A673 (cell line): Measurements from ENCODE around the gene CEP112. TPM values are rescaled to one million over a fixed set of nuclear protein-coding genes. Genes with fewer than 3 reads are reported as not detected.

Source experiments
- BruUV-seq: library from RNA; stranded (reverse); fragments of 400-500 nt; replicated peaks from 2 replicates; lab custom pipeline; 2021; lab: Mats Ljungman, UMichigan
- CTCF ChIA-PET: fragments of 300-600 bp; sonication (Branson Sonifier 250); formaldehyde crosslinking; loops from one replicate; lab custom pipeline; 2022; ENCODE audit warnings: antibody characterized with exemption; lab: Charles Lee
- POLR2A ChIA-PET: fragments of 300-600 bp; sonication (Branson Sonifier 250); formaldehyde crosslinking; loops from one replicate; lab custom pipeline; 2022; ENCODE audit warnings: antibody characterized with exemption; ENCODE audit not compliant: low non-redundant PET; lab: Charles Lee
- DNase-seq: peaks from one replicate; pipeline ENCODE4 v3.0.0-alpha.2; 2015; ENCODE audit warnings: low spot score
- H3K27ac ChIP-seq: fragments of 200-600 bp; sonication (generic); 2 replicates; pipeline ENCODE4 v1.5.1; 2016; ENCODE audit warnings: mixed run types, low read depth, mild to moderate bottlenecking, mixed read lengths, antibody characterized with exemption, low read length; ENCODE audit not compliant: poor library complexity, severe bottlenecking
- H3K27me3 ChIP-seq: fragments of 200-600 bp; sonication (generic); replicated peaks from 2 replicates; pipeline ENCODE4 v1.6.1; 2017; ENCODE audit warnings: mixed run types, low read depth, mild to moderate bottlenecking, mixed read lengths, antibody characterized with exemption, low read length; ENCODE audit not compliant: insufficient read depth, poor library complexity
- H3K36me3 ChIP-seq: fragments of 200-600 bp; sonication (generic); 2 replicates; pipeline ENCODE4 v1.6.1; 2016; ENCODE audit warnings: mixed run types, mild to moderate bottlenecking, mixed read lengths, antibody characterized with exemption, low read length; ENCODE audit not compliant: insufficient read depth, poor library complexity, severe bottlenecking
- H3K4me1 ChIP-seq: fragments of 200-600 bp; sonication (generic); 2 replicates; pipeline ENCODE4 v1.6.1; 2017; ENCODE audit warnings: mixed run types, mild to moderate bottlenecking, mixed read lengths, antibody characterized with exemption, low read length; ENCODE audit not compliant: insufficient read depth, poor library complexity, severe bottlenecking
- H3K4me3 ChIP-seq: fragments of 200-600 bp; sonication (generic); 2 replicates; pipeline ENCODE4 v1.5.1; 2016; ENCODE audit warnings: low read depth, mixed run types, mild to moderate bottlenecking, mixed read lengths, low read length; ENCODE audit not compliant: poor library complexity, severe bottlenecking
- H3K9me3 ChIP-seq: fragments of 200-600 bp; sonication (generic); 2 replicates; pipeline ENCODE4 v1.6.1; 2016; ENCODE audit warnings: mixed run types, low read depth, mild to moderate bottlenecking, mixed read lengths, antibody characterized with exemption, low read length; ENCODE audit not compliant: poor library complexity, severe bottlenecking
- EZH2 ChIP-seq: fragments of 200-600 bp; sonication (generic); IDR thresholded peaks from 2 replicates; pipeline ENCODE4 v1.6.1; 2017; ENCODE audit warnings: borderline replicate concordance, low read depth, mild to moderate bottlenecking, mixed read lengths, antibody characterized with exemption, low read length; ENCODE audit not compliant: poor library complexity, severe bottlenecking
- intact Hi-C: fragments of 100-400 bp; cut with micrococcal nuclease; formaldehyde crosslinking; loops from one replicate; pipeline ENCODE4 v1.10.0; 2022; ENCODE audit not compliant: unreplicated experiment
- total RNA-seq: library from RNA; stranded (reverse); gene quantifications from 2 replicates; pipeline ENCODE4 v1.2.3, GENCODE V29; 2021
- TF ChIP-seq, protein P1 (sequence below): fragments of 300-800, 200-600 bp; sonication (generic); conservative IDR thresholded peaks from 2 replicates; pipeline ENCODE4 v1.5.1; 2017; ENCODE audit warnings: low read depth, mild to moderate bottlenecking, antibody characterized with exemption, low read length, moderate library complexity, mixed read lengths

The CEP112 gene
- total RNA-seq, 1 experiment from 2014 or later, result 27.2 TPM

GRCh38 chr17:65990593-65990992, 201.3 kb downstream of the CEP112 start:
- no peak for DNase-seq
- intact Hi-C loops, result no loop called here
- no peaks in the 10 kb centered on the region for H3K9me3 ChIP-seq
- no peaks in the 10 kb centered on the region for H3K4me1 ChIP-seq
- ChIA-PET POLR2A (no interaction called here), CTCF (no interaction called here)
- BruUV-seq, result no TSS peak
- no peaks in the 10 kb centered on the region for H3K36me3 ChIP-seq
- no peaks in the 10 kb centered on the region for H3K27me3 ChIP-seq
- no peak overlapping the region for H3K4me3 ChIP-seq
- no peak overlapping the region for H3K27ac ChIP-seq
- TF ChIP-seq EZH2, result no peak
- TF ChIP-seq, protein P1, sequence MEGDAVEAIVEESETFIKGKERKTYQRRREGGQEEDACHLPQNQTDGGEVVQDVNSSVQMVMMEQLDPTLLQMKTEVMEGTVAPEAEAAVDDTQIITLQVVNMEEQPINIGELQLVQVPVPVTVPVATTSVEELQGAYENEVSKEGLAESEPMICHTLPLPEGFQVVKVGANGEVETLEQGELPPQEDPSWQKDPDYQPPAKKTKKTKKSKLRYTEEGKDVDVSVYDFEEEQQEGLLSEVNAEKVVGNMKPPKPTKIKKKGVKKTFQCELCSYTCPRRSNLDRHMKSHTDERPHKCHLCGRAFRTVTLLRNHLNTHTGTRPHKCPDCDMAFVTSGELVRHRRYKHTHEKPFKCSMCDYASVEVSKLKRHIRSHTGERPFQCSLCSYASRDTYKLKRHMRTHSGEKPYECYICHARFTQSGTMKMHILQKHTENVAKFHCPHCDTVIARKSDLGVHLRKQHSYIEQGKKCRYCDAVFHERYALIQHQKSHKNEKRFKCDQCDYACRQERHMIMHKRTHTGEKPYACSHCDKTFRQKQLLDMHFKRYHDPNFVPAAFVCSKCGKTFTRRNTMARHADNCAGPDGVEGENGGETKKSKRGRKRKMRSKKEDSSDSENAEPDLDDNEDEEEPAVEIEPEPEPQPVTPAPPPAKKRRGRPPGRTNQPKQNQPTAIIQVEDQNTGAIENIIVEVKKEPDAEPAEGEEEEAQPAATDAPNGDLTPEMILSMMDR, result no peak

DNA sequence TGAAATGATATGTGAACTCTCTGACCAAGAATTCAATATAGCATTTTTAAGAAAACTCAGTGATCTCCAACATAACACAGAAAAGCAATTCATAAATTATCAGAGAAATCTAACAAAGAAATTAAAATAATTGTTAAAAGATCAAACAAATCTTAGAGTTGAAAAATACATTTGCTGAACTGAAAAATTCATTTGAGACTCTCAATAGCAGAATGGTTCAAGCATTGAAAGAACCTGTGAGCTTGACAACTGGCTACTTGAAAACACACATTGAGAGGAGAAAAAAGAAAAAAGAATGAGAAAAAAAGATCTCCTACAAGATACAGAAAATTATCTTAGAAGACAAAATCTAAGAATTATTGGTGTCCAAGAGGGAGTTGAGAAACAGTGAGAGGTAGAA, 203.5 kb downstream of the CEP112 start:
- H3K27me3 ChIP-seq, result no peaks in the 10 kb centered on the region
- intact Hi-C loops, result loop anchor here (5.0 to 10.0 kb wide), 4 partner anchors 424 to 756 kb away; partner anchors contain the start of gene AXIN2
- no peaks in the 10 kb centered on the region for H3K9me3 ChIP-seq
- no peaks in the 10 kb centered on the region for H3K36me3 ChIP-seq
- no peak overlapping the region for H3K4me3 ChIP-seq
- BruUV-seq, result no TSS peak
- no peaks in the 10 kb centered on the region for H3K4me1 ChIP-seq
- TF ChIP-seq, protein P1, result no peak
- TF ChIP-seq EZH2, result no peak
- DNase-seq, result no peak
- POLR2A ChIA-PET, result no interaction called here
- H3K27ac ChIP-seq, result no peak overlapping the region
- CTCF ChIA-PET, result no interaction called here

- peak; percentile 49 for DNase-seq
- BruUV-seq, result no TSS peak
- ChIA-PET CTCF (no interaction called here), POLR2A (no interaction called here)
- Histone ChIP-seq H3K27me3 (no peaks in the 10 kb centered on the region), H3K4me1 (no peaks in the 10 kb centered on the region), H3K36me3 (no peaks in the 10 kb centered on the region), H3K4me3 (no peak overlapping the region), H3K9me3 (no peaks in the 10 kb centered on the region), H3K27ac (no peak overlapping the region)
- intact Hi-C loops, result loop anchor here (5.0 to 10.0 kb wide), 4 partner anchors 423 to 756 kb away; partner anchors contain the start of gene AXIN2
- no peak for TF ChIP-seq EZH2
- TF ChIP-seq, protein P1, result peak; percentile 64
Observed at GRCh38 chr17:65987988-65988387, 203.9 kb downstream of the CEP112 start.
